NT2/D1 (cell line): Measurements from ENCODE around the gene URB2.

Experiments
- SUZ12 ChIP-seq: IDR thresholded peaks from 2 replicates; pipeline ENCODE4 v1.6.1; 2011; ENCODE audit not compliant: insufficient read length, insufficient read depth; ENCODE audit errors: extremely low read depth
- YY1 ChIP-seq: IDR thresholded peaks from 2 replicates; pipeline ENCODE4 v1.6.1; 2011; ENCODE audit not compliant: insufficient read length, insufficient read depth
- ZNF274 ChIP-seq: IDR thresholded peaks from 2 replicates; pipeline ENCODE4 v1.6.1; 2011; ENCODE audit warnings: mild to moderate bottlenecking, low read depth, low read length

- TF ChIP-seq ZNF274 (no peak), SUZ12 (no peak), YY1 (no peak)
Measured at GRCh38 chr1:229657993-229658755, 32.1 kb downstream of the URB2 start.
